Retinal pigment epithelial cell (primary cell): ENCODE data around the gene TRIM17.

ENCODE experiments used
- DNase-seq: peaks from one replicate; pipeline ENCODE4 v3.0.0-alpha.2; 2010; ENCODE audit warnings: low read depth
- H3K4me3 ChIP-seq: 2 replicates; pipeline ENCODE4 v1.5.1; 2011; ENCODE audit warnings: mild to moderate bottlenecking, low read length, control low read depth, moderate library complexity
- CTCF ChIP-seq: conservative IDR thresholded peaks from 2 replicates; pipeline ENCODE4 v1.5.1; 2011; ENCODE audit warnings: low read depth, low read length, control low read depth, inconsistent platforms

The TRIM17 gene

GRCh38 chr1:228358764-228359612 is 57.7 kb downstream of the TRIM17 start:
- no peak for DNase-seq
- H3K4me3 ChIP-seq, result no peak overlapping the region
- no peak for TF ChIP-seq CTCF

GRCh38 chr1:228358039-228358763 is 58.5 kb downstream of the TRIM17 start:
- DNase-seq, result no peak
- no peak overlapping the region for H3K4me3 ChIP-seq
- TF ChIP-seq CTCF, result no peak
